Activated CD4-positive, alpha-beta T cell treated with anti-CD3 and anti-CD28 coated beads, Interleukin-2, Interleukin-6, amounts not matched to agents 100 ng/mL and 50 ng/mL, durations not matched to agents 16 hours and 8 hours (primary cell): ENCODE results near the gene COX7A2.

Source experiments
- DNase-seq: peaks from one replicate; pipeline ENCODE4 v3.0.0-alpha.2; 2020

Gene COX7A2

DNA sequence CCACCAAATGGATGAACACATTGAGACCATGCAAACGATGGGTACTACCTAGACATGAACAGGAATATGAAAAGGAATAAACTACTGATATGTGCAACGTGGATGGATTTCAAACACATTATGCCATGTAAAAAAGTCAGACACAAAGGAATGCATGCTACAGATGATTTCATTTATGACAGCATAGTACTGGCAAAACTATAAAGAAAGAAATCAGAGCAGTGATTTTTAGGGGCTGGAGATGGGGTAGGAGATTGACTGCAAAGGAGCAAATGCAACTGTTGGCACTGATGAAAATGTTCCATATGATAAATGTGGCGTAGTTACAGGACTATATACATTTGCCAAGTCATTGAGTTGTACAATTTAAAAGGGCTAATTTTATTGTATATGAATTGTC, 24.3 kb downstream of the COX7A2 start:
- no peak for DNase-seq

DNA sequence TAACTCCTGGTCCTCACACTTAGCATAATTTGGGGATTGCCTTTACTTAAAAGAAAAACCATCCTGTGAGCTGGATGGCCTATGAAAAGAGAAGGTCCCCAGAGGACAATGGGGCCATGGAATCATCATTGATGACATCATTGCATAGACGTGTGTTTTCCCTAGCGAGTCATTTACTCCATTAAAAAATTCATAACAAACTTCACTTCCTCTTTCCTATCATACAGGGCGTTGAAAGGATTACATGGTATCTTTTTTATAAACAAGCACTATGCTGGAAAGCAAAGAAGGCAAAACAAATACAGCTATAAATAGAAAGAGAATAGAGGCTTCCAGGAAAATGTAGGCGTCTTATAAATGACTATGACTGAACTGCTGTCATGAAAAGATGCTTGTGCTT, 26.4 kb downstream of the COX7A2 start:
- DNase-seq, result no peak

DNA sequence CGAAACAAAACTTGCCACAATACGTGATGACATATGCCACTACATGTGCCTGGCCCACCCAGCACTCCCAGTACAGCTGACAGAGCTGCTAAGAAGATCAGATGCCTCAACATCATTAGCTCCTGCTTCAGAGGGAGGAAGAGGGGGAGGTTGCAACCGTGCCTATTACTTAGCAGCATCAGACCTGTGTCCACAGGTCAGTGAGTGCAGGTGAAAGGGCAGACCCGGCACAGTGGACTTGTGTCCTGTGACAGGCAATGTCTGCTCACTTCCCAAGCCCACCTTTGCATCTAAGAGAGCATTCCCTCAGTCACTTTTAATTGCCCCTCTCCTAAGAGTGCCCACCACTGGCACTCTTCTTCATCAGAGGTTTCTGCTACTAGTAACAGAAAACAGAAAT, 28.3 kb downstream of the COX7A2 start:
- no peak for DNase-seq

DNA sequence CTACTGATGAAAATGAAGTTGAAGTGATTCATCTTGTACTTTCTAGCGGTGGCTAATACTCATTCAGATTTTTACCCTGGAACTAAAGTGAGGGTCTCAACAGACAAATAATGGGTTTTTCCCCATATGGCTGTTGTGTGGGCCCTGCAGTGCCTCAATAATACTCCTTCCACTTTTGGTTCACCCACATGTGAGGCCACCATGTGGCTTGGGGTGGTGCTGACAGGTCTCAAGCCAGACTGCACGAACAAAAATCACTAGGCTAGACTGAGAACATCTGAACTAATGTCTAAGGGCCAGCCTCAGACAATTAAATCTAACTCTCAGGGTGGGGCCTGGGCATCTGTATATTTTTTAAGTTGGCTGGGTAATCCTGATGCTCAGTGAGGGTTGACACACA, 29.9 kb downstream of the COX7A2 start:
- peak; percentile 19 for DNase-seq

DNA sequence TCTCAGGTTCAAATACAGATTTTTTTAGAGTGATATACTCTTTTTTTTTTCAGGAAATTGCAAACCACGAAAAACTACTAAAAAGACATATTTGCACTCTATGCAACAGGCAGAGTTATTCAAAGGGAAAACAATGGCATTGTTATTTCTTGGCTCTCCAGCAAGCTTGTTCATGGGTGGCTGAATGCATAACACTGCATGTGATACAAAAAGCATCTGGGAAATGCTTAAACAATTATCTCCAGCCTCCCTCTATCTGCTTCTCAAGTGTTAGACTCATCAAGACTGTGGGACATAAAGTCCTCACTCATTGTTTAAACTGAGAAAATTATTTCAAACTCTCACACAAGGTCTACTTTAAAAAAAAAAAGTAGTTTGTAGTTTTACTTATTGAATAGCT, 30.5 kb downstream of the COX7A2 start:
- DNase-seq, result no peak

DNA sequence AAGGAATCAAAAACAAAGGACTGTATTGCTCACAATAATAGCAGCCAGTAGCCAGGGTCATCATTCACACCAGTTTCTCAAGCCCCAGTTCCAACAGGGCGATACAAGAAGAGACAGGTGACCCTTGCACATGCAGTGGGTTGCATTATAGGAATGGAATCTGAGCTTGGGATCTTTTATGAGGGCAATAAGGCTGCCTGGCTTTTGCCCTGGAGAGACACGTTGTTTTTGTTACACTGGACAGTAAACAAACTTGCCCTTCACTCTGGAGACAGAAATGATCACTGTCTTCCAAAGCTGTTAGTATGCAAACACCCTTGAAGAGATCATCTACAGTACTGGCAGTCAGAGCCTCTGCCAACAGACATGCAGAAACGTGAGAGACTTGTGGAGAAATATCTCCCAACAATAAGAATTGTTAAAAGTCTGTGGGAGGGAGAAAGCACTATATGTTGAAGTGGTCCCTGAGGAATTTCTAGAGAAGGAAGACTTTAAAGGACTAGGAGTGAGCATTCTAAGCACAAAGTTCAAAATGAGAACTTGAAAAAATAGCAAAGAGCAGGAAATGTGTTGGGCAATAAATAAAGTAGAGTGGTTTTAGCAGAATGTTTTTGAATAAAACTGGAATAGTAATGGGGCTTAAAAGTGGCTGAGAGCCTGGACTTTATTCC, 31.5 kb downstream of the COX7A2 start:
- no peak for DNase-seq

DNA sequence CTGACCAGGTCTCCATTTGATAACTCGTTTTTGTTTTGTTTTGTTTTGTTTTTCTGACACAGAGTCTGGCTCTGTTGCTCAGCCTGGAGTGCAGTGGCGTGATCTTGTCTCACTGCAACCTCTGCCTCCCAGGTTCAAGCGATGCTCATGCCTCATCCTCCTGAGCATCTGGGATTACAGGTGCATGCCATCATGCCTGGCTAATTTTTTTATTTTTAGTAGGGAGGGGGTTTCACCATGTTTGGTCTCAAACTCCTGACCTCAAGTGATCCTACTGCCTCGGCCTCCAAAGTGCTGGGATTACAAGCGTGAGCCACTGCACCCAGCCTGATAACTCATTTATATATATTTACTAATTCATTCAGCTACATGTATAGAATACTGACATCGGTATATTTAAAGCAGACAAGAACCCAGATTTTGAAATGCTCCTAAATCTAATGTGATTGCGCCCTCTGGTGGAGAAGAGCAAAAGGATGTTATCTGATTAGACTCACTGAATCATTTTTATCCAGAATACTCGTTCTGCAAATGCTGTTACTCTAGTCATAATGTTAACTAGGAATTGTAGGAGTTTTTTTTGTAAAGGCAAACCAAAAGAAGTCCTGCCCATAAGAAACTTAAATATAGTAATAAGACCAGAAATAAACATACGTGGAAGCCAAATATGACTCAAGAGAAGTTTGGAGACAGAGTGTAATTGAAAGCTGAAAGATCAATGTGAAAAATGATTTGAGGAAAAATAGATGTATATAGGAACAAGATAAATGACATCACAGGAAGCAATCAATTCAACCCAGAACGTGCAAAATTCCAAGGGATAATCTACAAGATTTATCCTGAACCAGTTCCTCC, 32.5 kb downstream of the COX7A2 start:
- DNase-seq, result peak; percentile 65

DNA sequence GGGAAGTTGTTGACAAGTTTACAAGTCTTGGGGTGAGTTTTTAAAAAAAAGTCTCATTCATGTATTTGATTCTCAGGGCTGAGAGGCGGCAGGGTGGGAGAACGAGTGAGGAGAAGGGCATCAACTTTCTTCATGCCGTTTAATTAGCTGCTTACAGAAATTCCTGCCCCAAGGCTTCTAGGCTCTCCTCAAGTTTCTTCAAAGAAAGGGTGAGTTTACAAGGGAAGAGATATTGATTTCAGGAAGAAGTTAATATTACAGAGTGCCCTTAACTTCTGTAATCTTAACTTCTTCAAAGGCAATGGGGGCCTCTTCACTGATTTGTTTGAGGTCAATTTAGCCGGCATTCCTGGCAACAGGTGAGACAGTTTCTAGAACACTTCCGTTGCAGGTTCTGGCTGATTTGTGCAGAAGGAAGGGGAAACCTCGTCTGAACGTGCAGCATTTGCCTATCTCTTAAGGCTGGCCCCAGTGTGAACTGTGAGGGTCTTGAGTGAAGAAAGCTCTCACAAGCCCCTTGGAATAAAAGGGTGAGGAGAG, 34.3 kb downstream of the COX7A2 start:
- no peak for DNase-seq

DNA sequence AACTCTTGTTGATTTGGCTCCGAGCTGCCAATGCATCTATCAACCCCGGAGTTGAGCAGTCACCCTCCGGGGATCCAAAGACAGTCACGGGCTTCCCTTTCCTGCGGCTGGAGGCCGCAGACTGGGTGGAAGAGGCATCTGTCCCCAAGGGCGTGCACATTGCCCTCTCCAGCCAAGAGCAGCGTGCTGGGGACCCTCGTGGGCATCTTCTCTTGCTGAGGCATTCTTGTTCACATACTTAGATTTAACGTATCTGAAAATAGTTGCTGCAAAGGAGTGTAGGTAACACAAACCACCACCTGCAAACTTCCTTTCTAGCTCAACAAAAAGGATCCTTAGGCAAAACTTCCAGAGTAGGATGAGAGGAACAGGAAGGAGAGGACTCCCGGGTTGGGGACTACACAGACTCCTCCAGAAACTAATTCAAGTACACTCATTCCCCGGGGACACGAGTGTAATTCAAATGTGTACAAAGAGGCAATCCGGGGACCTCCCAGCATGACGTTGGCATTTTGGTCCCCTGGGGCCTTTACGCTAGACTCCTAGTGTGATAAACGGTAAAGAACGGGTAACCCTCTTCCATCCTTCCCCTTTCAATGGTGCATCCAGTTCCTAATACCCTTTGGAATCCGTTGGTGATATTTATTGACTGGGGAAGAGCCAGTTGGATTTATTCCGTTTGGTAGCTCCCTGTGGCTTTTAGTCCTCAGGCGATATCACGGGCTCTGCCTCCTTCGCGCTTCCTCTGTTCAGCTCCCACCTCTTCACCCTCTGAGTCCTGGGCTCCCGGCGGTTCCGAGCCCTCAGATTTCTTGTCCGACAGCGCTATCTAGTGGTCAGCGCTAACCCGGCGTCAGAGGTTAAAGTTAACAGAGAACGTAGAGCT, 35.1 kb downstream of the COX7A2 start:
- DNase-seq, result peak; percentile 86

DNA sequence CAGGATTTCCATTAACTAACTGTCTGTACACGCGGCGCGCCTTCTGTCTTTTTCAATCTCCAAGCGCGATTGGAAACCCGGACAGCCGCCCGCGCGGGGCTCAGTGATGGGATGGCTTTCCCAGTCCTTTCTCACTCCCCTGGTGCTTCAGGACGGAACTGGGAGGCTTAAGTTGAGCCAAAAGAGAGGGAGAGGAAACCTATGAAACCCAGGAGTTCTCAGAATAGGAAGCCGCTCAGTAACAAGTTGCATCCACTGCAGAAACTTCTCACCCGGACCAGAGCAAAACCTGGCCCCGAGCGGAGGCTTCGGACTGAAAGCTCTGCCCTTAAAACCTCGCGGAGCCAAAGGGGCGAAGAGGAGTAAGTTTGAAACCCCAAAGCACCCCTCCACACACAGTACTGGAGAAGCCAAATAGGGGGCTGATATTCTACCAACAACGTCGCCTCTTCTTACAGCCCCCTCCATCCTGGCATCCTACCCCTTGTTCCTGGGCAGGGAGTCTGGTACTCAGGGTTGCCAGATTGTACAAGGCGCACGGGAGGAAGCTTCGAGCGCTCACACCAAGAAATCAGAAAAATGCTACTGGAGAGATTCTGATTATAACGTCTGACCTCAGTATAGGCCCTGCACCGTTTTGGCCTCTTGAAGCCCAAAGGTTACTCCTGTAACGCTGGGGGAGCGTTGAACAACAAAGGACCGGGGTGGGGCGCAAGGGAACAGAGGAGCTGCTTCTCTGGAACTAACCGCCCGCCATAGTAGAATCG, 36.8 kb downstream of the COX7A2 start:
- DNase-seq, result no peak

DNA sequence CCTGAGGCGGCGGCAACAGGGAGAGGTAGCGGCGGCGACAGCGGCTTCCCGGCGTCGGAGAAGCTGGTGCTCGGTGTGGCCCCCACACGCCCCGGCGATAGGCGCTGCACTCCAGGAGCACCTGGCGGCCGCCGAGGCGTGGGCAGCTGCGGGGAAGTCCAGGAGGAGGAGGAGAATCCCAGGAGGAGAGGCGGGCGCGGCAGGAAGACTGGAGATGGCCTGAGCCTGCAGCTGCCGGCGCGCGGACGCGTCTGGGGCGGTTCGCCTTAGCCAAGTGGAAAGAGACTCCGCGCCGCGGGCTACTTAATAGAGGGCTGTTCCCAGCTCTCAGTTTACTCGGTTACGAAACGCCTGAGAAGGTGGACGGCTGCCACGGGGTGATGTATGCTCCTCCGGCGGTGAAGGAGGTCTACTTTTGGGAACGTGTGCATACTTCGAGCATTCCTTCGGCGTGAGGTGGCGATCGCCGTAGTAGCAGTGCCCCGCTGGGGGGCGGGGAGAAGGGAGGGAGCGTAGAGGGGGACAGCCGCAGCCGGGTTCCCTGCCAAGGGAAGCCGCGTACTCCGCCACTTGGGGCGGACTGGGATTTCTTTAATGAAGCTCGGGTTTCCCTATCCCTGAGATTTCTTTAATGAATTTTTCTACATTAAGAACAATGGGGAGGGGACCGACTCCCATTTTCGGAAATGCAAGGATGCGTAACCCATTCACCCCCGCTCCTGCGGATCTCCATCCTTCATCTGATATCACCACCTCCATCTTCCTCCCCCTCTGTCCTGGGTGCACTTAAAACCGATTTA, 37.6 kb downstream of the COX7A2 start, which contains the start of gene COL12A1:
Gene COL12A1, minus strand, starts transcription at position 278 of the 800 bp plus-strand sequence. CDS start 3,261 bp downstream, outside the sequence.
- DNase-seq, result no peak

DNA sequence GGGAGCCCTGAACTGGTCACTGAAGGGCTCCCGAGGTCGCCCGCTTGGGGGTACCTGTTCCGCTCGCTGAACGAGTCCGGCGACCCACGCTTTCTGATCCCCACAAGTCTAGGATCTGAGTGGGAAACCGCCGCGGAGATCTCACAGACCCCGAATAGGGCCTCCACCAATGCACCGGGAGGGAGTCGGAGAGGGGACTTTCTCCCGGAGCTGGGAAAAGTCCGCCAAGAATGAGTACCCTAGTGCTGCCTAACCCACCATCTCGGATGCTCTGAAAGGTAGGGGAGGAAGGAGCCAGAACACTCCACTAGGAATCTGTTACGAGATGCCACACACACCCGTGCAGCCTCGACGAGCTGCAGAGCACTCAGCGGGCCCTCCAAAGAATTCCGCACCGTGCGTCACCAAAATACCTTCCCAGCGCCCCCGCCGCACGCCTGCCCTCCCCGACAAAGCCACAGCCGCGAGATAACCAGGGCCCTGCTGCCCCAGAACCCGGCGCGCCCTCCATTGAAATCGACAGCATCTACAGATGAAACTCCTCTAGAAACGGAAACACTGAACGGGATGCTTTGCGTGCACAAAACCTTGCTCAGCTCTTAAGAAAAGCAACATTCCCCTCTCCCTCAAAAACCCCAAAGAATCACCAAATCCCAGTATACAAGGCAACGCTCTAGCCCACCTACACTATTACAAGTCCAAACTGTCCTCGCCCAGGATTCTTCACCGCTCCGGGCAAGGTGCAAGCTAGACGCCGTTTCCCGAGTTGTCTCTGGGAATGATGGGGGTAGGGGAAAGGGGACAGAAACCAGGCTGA, 38.4 kb downstream of the COX7A2 start:
- no peak for DNase-seq

DNA sequence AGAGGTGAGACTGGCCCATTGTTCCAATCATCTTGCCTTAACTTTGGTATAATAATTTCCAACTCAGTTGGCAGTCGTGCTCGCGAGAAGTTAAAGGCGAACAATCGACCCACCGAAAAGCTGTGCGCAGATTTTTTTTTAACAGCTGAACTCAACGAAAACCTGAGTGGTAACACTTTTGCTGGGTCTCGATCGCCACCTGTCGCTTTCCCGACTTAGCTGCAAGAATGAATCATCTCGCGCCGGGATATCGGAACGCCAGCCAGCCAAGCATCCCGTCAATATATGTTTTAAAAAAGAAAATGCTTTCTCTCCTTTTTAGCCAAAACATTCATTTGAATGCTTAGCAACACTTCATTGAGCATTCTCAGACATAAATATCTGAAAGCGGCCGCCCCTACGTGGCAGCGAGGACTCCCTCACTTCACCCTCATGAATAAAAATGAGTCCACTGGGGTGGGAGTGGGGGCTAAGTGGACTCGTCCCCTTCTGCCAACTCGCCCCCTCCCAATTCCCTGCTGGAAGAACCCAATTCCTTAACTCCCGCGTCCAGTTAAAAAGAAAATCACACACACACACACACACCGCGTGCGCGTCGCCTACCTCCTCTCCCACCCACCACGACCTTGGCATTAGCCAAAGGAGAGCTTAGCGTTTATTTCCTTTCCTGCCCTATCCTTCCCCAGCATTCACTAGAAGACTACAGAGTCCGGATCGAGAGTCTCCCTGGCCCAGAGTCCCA, 39.2 kb downstream of the COX7A2 start:
- peak; percentile 60 for DNase-seq

DNA sequence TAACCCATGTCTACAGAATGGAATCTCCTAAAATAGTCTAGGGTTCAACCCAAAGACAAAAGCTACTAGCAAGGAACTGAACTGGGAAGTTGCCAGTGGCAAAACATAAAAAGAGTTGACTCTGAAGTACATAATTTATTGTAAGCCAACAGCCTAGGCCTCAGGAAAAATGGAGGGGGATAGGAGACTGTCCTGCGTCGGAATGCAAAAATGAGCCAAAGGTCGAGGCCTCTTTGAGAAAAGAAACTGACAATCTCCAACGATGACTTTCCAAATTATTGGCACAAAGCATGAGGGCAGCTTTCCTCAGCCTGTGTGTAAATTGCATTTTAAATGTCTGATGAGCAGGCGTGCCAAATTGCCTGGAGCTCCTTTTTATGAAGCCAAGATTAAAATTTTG, 39.9 kb downstream of the COX7A2 start:
- DNase-seq, result no peak

DNA sequence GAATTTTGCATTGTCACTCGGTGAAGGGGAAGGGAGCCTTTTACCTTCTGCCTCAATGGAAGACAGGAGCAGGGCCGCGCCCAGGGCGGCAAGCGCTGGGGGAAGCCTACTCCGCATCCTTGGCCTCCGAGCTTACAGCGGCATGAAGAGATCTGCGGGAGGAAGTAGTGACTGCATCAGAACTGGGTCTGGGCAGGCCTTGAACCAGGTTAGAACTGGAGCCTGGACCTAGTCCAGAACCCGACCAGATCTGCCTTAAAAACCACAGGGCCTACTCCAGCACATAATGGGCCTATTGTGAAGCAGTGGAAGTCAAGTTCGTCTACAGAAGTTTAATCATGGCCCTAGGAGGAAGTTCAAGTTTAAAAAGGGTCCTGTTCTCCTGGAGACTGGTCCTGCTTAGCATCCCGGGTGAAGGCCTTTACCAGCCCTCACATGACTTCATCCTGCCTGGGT, 40.9 kb downstream of the COX7A2 start:
- no peak for DNase-seq

DNA sequence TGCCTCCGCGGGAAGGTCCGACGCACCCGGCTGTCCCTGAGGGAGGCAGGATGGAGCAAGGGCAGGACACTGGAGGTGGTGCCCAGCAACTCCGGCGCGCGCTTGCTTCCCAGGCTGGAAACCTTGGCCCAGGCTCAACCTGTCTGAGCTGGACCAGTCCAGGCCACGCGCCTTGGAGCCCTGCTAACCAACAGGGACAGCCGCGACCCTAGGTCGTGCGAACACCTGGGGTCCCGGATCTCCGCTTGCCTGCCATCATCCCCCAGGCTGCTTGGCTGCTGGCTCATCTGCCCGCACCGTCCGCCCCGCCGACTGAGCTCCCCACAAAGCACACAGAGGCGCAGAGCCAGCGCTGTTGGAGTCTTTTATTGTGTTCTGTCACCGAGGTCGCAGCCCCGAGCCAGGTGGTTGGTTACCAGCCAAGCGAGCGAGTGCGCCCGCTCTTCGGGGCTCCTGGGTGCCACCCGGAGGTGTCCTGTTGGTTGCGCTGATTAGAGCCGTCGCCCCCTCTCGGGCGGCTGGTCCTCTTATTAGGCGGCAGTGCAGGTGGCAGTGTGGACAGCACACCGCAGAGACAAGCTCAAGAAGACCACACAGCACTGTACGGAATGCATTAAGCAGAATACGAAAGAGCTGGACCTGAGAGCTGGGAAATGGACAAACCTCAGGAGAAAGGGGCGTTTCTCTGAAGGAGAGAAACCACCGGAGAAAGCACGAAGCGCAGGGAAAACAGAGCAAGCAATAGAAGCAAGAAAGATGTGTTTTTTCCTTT, 41.5 kb downstream of the COX7A2 start:
- DNase-seq, result no peak

DNA sequence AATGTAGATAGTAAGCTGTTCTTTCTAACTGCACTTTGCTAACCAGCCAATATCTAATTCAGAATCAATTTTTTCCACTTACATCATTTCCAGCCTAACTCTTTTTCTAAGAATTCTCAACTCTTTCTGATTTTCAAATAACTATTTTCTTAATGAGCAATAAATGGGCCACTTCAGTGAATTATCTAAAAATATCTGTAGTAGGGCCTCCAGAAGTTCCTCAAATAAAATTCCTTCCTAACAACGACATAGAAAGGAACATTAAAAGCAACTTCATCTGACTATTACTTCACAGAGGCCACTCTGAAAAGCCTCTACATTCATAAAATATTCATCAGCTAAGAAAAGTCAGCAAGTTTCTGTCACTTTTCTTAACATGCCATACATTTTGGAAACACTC, 42.6 kb downstream of the COX7A2 start:
- DNase-seq, result no peak

DNA sequence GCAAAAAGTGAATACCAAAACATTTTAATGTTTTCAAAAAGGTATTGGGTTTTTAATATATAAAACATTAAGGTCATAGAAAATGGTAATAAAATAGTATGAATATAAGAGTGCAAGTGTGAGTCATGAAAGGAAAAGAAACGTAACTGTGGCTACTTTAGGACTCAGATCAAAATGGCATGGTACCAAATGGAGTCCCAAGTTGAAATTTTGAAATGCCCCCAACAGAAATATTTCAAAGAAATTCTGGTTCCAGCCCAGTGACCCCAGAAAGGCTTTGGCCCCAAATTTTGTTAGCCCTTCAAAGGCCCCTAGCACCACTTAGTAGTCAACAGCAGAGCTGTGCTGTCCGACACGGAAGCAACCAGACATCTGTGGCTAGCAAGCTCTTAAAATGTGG, 43.7 kb downstream of the COX7A2 start:
- DNase-seq, result no peak
